GM23248 (cell line): ENCODE results near the gene SLC15A1.

Experiments used
- EZH2 ChIP-seq: fragments of 200-600 bp; sonication (generic); IDR thresholded peaks from 2 replicates; pipeline ENCODE4 v1.6.1; 2018; ENCODE audit warnings: antibody characterized with exemption, mild to moderate bottlenecking; ENCODE audit not compliant: insufficient read depth, poor library complexity, severe bottlenecking
- EZH2phosphoT487 ChIP-seq: fragments of 200-600 bp; sonication (generic); IDR thresholded peaks from 2 replicates; pipeline ENCODE4 v1.6.1; 2018; ENCODE audit warnings: antibody characterized with exemption, moderate library complexity, mild to moderate bottlenecking, low read depth; ENCODE audit not compliant: insufficient read depth

- TF ChIP-seq EZH2 (no peak), EZH2phosphoT487 (no peak)
Observed at GRCh38 chr13:98796798-98797197, 44.3 kb upstream of the SLC15A1 start.
